HEK293 (cell line): ENCODE results near the gene CDK19.

ENCODE experiments used
- CTCF ChIP-seq: fragments of 450-650 bp; formaldehyde crosslinking; IDR thresholded peaks from 2 replicates; pipeline ENCODE4 v1.5.1; 2016; ENCODE audit warnings: missing biosample characterization, missing genetic modification characterization
- ELK4 ChIP-seq: IDR thresholded peaks from 2 replicates; pipeline ENCODE4 v1.6.1; 2011; ENCODE audit warnings: mild to moderate bottlenecking, low read depth, low read length, borderline replicate concordance
- FEZF1 ChIP-seq: fragments of 450-650 bp; formaldehyde crosslinking; IDR thresholded peaks from 2 replicates; pipeline ENCODE4 v1.5.1; 2016; ENCODE audit warnings: missing biosample characterization, missing genetic modification characterization
- MZF1 ChIP-seq: fragments of 450-650 bp; formaldehyde crosslinking; IDR thresholded peaks from 2 replicates; pipeline ENCODE4 v1.5.1; 2017; ENCODE audit warnings: missing biosample characterization, missing genetic modification characterization, borderline replicate concordance
- PATZ1 ChIP-seq: fragments of 450-650 bp; formaldehyde crosslinking; IDR thresholded peaks from 2 replicates; pipeline ENCODE4 v1.5.1; 2016; ENCODE audit warnings: missing biosample characterization, missing genetic modification characterization
- PRDM10 ChIP-seq: fragments of 450-650 bp; formaldehyde crosslinking; IDR thresholded peaks from 2 replicates; pipeline ENCODE4 v1.5.1; 2016; ENCODE audit warnings: missing biosample characterization, missing genetic modification characterization
- SALL2 ChIP-seq: fragments of 450-650 bp; formaldehyde crosslinking; IDR thresholded peaks from 2 replicates; pipeline ENCODE4 v1.5.0; 2017; ENCODE audit warnings: missing biosample characterization, mild to moderate bottlenecking, missing genetic modification characterization, borderline replicate concordance
- YY2 ChIP-seq: fragments of 450-650 bp; formaldehyde crosslinking; IDR thresholded peaks from 2 replicates; pipeline ENCODE4 v1.5.1; 2016; ENCODE audit warnings: missing biosample characterization, missing genetic modification characterization
- ZFP69B ChIP-seq: fragments of 450-650 bp; formaldehyde crosslinking; IDR thresholded peaks from 2 replicates; pipeline ENCODE4 v1.5.1; 2016; ENCODE audit warnings: missing biosample characterization, missing genetic modification characterization
- ZNF121 ChIP-seq: fragments of 450-650 bp; formaldehyde crosslinking; IDR thresholded peaks from 2 replicates; pipeline ENCODE4 v1.5.1; 2016; ENCODE audit warnings: missing biosample characterization, missing genetic modification characterization
- ZNF174 ChIP-seq: fragments of 450-650 bp; formaldehyde crosslinking; IDR thresholded peaks from 2 replicates; pipeline ENCODE4 v1.5.0; 2017; ENCODE audit warnings: missing biosample characterization, mild to moderate bottlenecking, missing genetic modification characterization
- ZSCAN30 ChIP-seq: fragments of 450-650 bp; IDR thresholded peaks from 2 replicates; pipeline ENCODE4 v1.5.1; 2018; ENCODE audit warnings: missing biosample characterization, mild to moderate bottlenecking, missing genetic modification characterization, moderate library complexity

GRCh38 chr6:110690916-110691315 is 124.4 kb downstream of the CDK19 start:
- TF ChIP-seq CTCF (tag by site-specific recombination) (no peak), ELK4 (no peak), PATZ1 (tag by site-specific recombination) (no peak), ZNF121 (no peak), PRDM10 (tag by site-specific recombination) (no peak), SALL2 (tag by site-specific recombination) (no peak), ZNF174 (tag by site-specific recombination) (no peak), ZSCAN30 (tag by site-specific recombination) (no peak), FEZF1 (tag by site-specific recombination) (no peak), YY2 (no peak), ZFP69B (tag by site-specific recombination) (no peak), MZF1 (no peak)
